ENCODE data around the gene PLXNC1.

DNA sequence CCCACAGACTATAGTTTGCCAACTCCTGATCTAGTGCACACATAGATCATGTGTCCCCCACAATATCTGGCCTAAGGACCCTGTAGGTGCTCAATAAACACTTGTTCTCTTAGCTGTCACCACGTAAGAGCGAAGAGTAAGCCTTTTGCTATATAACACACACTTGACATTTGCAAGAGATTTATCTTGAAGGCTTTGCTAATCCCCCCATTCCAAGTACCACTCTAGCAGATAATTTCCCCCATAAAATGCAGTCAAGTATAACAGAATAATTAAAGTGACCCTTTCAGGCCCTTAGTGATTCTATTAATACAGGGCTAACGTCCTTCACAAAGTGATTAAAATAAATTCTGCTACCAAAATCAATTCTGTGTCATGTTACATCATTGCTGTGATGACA, 87.5 kb downstream of the PLXNC1 start:
- no peak for TF ChIP-seq EZH2phosphoT487 (IDR thresholded peaks at IDR 0.05; ENCODE audit: insufficient read depth, low read depth)
- no peak for TF ChIP-seq EZH2 (IDR thresholded peaks at IDR 0.05; ENCODE audit: insufficient read depth, poor library complexity, severe bottlenecking)
